GM19463 (cell line): ENCODE measurements around the gene GABRB2.
"Not testable (repeated sequence)": the region's sequence is repeated elsewhere in the genome, so short reads cannot be mapped to it uniquely, and the experiment has no call there.

ENCODE experiments used
- ATAC-seq: cut with Tn5 transposase; IDR thresholded peaks from one replicate; pipeline ENCODE4 v1.9.1; 2021; ENCODE audit warnings: mild to moderate bottlenecking, moderate library complexity; ENCODE audit not compliant: unreplicated experiment

Gene GABRB2

DNA sequence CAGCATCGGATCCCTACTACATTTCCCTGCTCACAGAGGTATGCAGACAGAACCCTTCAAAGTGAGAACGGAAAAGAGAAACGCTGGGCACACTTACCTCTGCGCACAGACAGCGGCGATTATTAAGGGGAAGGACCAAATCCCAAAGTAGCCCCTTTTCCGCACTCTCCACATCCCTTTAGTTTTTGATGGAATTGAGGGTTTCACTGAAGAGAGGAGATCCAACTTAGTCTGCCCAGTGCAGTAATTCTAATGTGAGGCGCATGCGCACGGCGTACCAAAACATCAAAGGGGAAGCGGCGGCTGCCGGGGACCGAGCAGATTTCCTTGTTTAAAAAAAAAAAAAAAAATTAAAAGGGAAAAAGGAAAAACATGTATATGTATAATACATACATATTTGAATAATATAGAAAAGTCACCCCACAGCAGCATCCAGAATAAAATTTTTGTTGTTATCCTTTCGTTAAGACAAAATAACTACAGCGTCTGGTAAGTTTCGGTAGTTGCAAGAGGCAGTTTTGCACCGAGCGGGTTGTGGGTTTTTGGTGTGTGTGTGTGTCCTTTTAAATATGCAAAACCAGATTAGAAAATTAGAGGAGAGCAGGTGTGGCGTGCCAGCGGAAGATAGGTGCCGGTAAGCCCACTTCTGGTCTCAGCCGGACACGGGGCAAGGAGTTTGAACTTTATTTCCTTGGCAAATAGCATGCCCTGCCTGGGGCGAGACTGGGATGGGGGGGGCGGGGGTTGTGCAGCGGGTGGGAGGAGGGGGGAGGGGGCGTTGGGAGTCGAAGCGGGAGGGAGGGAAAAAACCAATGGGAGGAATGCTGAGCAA lies at the start of gene GABRB2:
Gene GABRB2, minus strand, starts transcription at position 256 of the 832 bp plus-strand sequence. Its CDS starts 82 bp downstream, at position 174.
- ATAC-seq = peak; percentile 49

- ATAC-seq = no peak
These were observed 39.3 kb upstream of the GABRB2 start for GRCh38 chr5:161585798-161586197.

DNA sequence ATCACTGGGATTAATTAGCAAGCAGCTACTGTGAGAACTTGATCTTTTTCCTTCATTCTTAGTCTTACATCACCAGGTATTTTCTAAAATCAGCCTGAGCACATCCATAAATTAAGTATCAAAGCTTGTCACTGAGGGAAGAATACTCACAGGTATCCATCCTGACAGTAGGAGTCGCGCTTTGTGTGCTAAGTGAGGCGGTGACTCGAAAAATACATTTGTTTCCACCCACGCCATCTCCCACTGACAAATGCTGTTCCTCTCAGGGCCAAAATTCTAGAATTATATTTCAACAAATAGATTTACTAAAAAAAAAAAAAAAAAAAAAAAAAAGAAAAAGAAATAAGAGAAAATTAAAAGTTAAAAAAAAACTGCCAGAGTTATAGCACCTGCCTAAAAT lies 34.1 kb upstream of the GABRB2 start:
- no peak for ATAC-seq

DNA sequence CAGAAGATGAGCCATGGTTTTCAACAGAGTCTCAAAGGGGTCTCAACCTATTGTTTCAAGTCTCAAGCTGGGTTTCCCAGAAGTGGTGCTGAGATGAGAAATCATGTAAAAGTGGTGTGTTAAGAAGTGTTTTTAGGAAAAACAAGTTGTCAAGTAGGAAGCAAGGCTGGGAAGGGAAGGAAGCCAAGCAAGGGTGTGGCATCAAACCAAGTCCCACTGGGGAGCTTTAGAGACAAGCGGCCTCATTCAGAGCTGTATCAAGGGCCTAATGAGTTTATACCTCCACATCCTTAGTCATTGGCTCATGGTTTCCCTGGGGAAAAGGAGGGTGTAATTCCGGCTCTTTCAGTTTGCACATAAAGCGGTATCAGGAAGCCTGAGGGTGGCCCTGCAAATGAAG lies 26.4 kb upstream of the GABRB2 start:
- no peak for ATAC-seq

DNA sequence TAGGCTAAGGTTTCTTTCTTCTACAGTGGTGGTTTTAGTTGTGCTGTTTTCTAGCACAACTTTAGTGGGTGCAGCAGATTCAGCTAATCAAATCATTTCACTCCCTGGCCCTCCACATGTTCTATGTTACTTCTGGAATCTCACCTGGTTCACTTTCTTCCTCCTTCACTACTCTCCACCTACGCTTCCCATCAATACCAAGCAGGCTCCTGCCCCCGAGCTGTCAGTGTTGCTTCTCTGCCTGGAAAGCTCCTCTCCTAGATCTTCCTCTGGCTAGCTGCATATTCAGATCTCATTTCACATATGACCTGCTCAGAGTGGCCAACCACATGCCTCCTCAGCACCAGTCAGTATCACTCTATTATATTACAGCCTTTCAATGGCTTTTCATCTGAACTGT lies 19.6 kb upstream of the GABRB2 start:
- ATAC-seq = no peak

DNA sequence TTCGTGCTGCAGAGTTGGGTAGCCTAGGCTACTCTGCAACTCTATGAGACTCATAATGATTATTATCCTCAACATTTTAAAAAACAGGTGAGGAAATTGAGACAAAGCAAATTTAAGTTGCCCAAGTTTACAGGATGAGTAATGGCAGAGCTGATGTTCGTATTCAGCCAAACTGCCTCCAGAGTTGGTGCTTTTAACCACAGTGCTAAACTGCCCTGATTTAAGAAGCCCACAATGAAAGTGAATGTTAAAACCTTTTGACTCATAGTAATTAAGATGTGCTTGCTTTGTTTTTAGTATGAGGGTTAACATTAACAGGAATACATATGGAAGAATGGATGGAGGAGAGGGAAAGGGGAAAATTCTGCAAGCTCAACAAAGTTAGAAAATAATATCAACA lies 15.9 kb upstream of the GABRB2 start:
- ATAC-seq = no peak

DNA sequence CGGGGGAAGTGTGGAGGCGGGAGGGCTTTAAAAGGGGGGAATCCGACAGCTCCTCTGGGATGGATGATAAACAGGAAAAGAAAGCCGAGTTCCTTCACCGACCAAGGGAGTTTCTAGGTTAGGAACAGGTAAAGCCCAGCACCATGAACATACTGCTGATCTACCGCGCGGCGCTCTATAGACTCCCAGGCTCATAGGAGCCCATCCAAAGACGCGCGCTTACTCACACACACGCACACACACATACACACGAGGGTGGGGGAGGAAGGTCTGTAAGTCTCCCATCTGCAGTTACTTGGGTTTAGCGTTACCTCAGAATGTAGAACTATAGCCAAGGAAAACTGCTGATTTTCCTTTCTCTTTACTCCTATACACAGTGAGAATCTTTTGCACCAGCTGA lies 2.6 kb upstream of the GABRB2 start:
- ATAC-seq = no peak

- ATAC-seq = no peak
These were observed 2.1 kb upstream of the GABRB2 start for GRCh38 chr5:161548487-161549094.

- peak; percentile 23 for ATAC-seq
These were observed 1.4 kb upstream of the GABRB2 start for GRCh38 chr5:161547738-161548486.

DNA sequence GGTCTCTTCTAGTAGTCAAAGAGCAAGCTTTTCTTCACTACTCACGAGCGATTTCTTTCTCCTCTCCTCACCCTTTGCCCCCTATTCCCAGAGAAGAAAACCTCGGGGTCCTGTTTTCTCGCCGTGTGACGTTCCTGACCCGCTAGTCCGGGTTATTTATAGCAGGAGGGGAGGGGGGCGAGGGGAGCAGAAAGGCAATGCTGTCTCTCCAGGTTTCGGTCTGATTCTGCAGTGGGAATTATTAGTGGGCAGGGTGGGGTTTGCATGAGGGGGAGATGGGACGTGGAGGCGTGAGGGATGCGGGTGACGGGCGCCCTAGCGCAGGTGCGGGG lies 847 bp upstream of the GABRB2 start:
- ATAC-seq = no peak

- peak; percentile 7 for ATAC-seq
These were observed 443 bp downstream of the GABRB2 start for GRCh38 chr5:161546095-161546469.

DNA sequence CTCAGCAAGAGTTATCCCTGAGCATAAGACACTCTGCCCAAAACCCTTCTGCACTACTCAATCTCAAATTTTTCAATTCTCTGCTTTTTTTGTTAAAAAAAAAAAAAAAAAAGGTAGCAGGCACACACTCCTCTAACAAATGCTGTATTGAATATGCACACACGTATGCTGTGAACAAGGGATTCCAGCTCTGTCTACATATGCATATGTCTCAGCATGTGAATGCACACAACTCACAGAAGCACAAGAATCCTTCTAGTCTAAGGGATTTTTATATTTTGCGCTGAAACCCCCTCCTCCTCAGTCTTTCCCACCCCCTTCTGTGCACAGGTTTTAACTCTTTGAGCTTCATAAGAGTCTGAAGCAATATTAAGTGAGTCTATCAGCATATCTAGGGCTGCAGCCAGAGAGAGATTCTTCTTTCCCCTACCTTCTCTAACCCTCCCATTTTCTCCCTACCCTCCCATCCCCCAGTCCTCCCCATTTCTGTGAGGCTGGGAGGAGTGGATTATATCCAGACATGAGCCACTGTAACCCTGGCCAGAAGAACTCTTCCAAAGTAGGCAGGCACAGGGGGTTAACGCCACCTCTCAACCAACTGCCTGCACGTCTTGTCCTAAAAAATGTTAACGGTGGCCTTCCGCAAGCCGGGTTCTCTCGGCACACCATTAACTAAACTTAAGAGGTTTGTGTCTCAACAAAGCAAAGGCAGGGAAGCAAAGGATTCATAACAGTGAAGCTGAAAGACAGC lies 1.0 kb downstream of the GABRB2 start:
- no peak for ATAC-seq

GRCh38 chr5:161544350-161544765 lies 2.2 kb downstream of the GABRB2 start:
- peak; percentile 43 for ATAC-seq

DNA sequence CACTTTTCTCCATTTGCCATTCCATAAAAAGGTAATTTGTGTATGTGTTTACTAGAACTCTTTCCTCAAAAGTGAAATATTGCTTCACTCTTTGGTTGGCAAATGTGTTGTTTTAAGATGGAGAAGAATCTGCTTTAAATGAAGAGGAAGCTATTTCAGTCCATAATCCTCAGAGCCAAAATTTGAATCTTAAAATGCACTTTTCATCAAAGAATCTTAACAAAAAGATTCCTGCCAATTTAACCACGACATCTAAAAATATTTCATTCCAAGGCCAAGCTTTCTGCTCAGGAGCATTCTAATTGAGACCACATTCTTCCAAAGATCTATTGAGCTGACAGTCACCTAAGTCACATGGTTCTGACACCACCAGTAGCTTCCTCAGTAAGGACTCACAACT lies 7.5 kb downstream of the GABRB2 start:
- no peak for ATAC-seq

- ATAC-seq = peak; percentile 86
These were observed 10.8 kb downstream of the GABRB2 start for GRCh38 chr5:161535762-161536161.

DNA sequence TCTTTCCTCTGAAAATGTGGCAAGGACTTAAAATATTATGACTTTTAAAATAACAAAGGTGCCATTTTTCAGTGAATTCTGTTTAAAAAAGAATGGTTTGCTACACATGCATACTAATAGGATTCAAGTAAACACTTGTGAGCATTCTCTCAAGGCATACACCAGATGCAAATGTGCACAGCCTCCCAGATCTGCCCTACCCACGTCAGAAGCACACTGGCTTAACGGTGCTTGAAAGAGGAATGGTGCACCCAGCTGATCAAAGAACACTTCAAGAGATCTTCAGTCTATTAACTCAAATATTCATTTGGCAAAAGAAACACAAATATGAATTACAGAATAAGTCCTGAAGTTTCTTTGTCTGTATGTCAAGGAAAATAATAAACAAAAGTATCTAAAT lies 15.8 kb downstream of the GABRB2 start:
- ATAC-seq = no peak

GRCh38 chr5:161513942-161514341 lies 32.6 kb downstream of the GABRB2 start:
- no peak for ATAC-seq

GRCh38 chr5:161507591-161507990 lies 38.9 kb downstream of the GABRB2 start:
- ATAC-seq = peak; percentile 57

DNA sequence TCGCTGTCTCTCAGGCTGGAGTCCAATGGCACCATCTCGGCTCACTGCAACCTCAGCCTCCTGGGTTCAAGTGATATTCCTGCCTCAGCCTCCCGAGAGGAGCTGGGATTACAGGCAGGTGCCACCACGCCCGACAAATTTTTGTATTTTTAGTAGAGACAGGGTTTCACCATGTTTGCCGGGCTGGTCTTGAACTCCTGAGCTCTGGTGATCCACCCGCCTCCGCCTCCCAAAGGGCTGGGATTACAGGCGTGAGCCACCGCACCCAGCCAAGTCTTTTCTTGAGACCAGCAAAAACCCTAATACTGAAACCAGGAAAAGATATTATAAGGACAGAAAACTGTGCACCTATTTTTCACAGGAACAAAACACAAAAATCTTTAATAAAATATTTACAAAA lies 41.4 kb downstream of the GABRB2 start:
- ATAC-seq = not testable (repeated sequence)

GRCh38 chr5:161498531-161498930 lies 48.0 kb downstream of the GABRB2 start:
- no peak for ATAC-seq

DNA sequence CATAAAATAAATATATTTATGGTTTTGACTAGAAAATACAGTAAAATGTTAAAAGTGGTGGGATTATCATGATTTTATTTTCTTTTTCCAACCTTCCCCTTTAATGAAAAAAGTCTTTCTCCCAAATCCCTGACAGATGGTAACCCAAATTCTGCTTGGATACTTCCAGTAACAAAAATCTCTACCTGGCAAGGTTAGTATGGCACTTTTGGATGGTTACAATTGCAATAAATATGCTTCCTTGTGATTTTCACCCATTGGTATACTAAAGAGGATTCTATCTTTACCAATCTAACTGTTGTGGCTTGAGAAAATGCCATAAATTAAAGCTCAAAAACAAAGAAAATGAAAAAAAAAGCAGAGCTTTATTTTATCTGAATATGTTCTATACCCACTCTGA lies 62.8 kb downstream of the GABRB2 start:
- ATAC-seq = no peak
